Measurements from ENCODE around the gene LRIT1.
"Not testable (repeated sequence)": the region's sequence is repeated elsewhere in the genome, so short reads cannot be mapped to it uniquely, and the experiment has no call there.

LRIT1 gene

GRCh38 chr10:84241185-84241790, at the start of gene LRIT1:
TSS of gene LRIT1 (minus strand) at chr10:84241546. CDS start at chr10:84241439, 107 bp downstream.
- no peak for DNase-seq (ENCODE audit: extremely low read depth, low read depth)
- H3K4me3 ChIP-seq (replicated peaks; ENCODE audit: low read depth, low read length): no peak within 1 kb of the TSS
- no peak for TF ChIP-seq CTCF (IDR thresholded peaks at IDR 0.05; ENCODE audit: low read depth, low read length, missing control alignments)

GRCh38 chr10:84290235-84290634, 48.9 kb upstream of the LRIT1 start:
- H3K4me3 ChIP-seq (replicated peaks; ENCODE audit: low read depth, low read length): no peak overlapping the region
- DNase-seq (ENCODE audit: extremely low read depth, low read depth): no peak
- TF ChIP-seq CTCF (IDR thresholded peaks at IDR 0.05; ENCODE audit: low read depth, low read length, missing control alignments): no peak

GRCh38 chr10:84289521-84290200, 48.3 kb upstream of the LRIT1 start:
- no peak for DNase-seq (ENCODE audit: extremely low read depth, low read depth)
- TF ChIP-seq CTCF (IDR thresholded peaks at IDR 0.05; ENCODE audit: low read depth, low read length, missing control alignments): no peak
- H3K4me3 ChIP-seq (replicated peaks; ENCODE audit: low read depth, low read length): no peak overlapping the region

GRCh38 chr10:84288151-84288550, 46.8 kb upstream of the LRIT1 start:
- H3K4me3 ChIP-seq (replicated peaks; ENCODE audit: low read depth, low read length): no peak overlapping the region
- no peak for DNase-seq (ENCODE audit: extremely low read depth, low read depth)
- TF ChIP-seq CTCF (IDR thresholded peaks at IDR 0.05; ENCODE audit: low read depth, low read length, missing control alignments): no peak

- H3K4me3 ChIP-seq (replicated peaks; ENCODE audit: low read depth, low read length): no peak overlapping the region
- no peak for TF ChIP-seq CTCF (IDR thresholded peaks at IDR 0.05; ENCODE audit: low read depth, low read length, missing control alignments)
- no peak for DNase-seq (ENCODE audit: extremely low read depth, low read depth)
Observed at GRCh38 chr10:84286695-84287094, 45.3 kb upstream of the LRIT1 start.

- H3K4me3 ChIP-seq (replicated peaks; ENCODE audit: low read depth, low read length); DNase-seq (ENCODE audit: extremely low read depth, low read depth): not testable (repeated sequence)
Observed at GRCh38 chr10:84279876-84280475, 38.6 kb upstream of the LRIT1 start.

GRCh38 chr10:84270708-84271107, 29.4 kb upstream of the LRIT1 start:
- TF ChIP-seq CTCF (IDR thresholded peaks at IDR 0.05; ENCODE audit: low read depth, low read length, missing control alignments): no peak
- H3K4me3 ChIP-seq (replicated peaks; ENCODE audit: low read depth, low read length): no peak overlapping the region
- DNase-seq (ENCODE audit: extremely low read depth, low read depth): no peak
